Neural cell (in vitro differentiated cells): ENCODE measurements around the gene PLXNC1.

ENCODE experiments used
- EP300 ChIP-seq: fragments of 450-650 bp; conservative IDR thresholded peaks from 2 replicates; pipeline ENCODE4 v1.6.1; 2014; ENCODE audit warnings: antibody characterized with exemption, mild to moderate bottlenecking, moderate library complexity; ENCODE audit not compliant: poor library complexity, severe bottlenecking
- SMC3 ChIP-seq: fragments of 450-650 bp; conservative IDR thresholded peaks from 2 replicates; pipeline ENCODE4 v1.6.1; 2014; ENCODE audit warnings: antibody characterized with exemption, mild to moderate bottlenecking, moderate library complexity; ENCODE audit not compliant: poor library complexity
- TF ChIP-seq, protein P1 (sequence below): fragments of 450-650 bp; IDR thresholded peaks from 2 replicates; pipeline ENCODE4 v1.5.1; 2014; ENCODE audit warnings: antibody characterized with exemption, mild to moderate bottlenecking, moderate library complexity; ENCODE audit not compliant: poor library complexity, severe bottlenecking

DNA sequence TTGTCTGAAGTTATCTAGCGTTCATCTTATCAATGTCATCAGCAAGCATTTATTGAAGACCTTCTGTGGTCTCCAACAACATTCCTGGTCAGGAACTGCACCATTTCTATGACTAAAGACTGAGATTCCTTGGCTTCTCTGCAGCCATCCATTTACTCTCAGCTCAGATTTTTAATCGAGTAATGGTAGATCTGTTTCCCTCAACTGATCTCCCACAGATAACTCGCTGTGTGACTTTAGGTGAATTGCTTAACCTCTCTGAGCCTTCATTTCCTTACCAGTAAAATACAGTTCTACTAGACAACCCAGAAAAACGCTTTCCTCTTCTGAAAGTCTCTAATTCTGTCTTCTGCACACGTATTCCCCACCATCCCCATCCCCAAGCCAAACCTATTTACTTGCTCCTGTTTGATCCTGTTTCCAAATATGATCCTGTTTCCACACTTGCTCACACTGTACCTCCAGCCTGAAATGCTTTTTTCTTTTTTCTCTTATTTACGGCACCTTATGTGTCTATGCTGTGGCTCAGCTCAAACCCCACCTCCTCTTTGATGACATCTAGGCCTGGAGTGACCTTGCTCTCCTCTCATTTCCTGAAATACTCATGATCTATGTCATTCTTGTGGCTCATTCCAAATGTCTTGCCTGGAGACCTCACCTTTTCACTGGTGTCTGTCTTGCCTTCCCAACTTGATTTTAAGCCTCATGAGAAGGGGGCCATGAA lies 21.8 kb downstream of the PLXNC1 start:
- TF ChIP-seq, protein P1, sequence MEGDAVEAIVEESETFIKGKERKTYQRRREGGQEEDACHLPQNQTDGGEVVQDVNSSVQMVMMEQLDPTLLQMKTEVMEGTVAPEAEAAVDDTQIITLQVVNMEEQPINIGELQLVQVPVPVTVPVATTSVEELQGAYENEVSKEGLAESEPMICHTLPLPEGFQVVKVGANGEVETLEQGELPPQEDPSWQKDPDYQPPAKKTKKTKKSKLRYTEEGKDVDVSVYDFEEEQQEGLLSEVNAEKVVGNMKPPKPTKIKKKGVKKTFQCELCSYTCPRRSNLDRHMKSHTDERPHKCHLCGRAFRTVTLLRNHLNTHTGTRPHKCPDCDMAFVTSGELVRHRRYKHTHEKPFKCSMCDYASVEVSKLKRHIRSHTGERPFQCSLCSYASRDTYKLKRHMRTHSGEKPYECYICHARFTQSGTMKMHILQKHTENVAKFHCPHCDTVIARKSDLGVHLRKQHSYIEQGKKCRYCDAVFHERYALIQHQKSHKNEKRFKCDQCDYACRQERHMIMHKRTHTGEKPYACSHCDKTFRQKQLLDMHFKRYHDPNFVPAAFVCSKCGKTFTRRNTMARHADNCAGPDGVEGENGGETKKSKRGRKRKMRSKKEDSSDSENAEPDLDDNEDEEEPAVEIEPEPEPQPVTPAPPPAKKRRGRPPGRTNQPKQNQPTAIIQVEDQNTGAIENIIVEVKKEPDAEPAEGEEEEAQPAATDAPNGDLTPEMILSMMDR: no peak
- no peak for TF ChIP-seq SMC3
- TF ChIP-seq EP300: no peak
